HepG2 (cell line): Measurements from ENCODE around the gene TCFL5. TPM values are rescaled to one million over a fixed set of nuclear protein-coding genes. Genes with fewer than 3 reads are reported as not detected.

Experiments
- ATAC-seq: fragments of 200-7000 bp; cut with Tn5 transposase; 3 replicates; pipeline ENCODE4 v1.9.1; 2020; ENCODE audit warnings: mild to moderate bottlenecking, moderate library complexity
- BruUV-seq: library from RNA; stranded (reverse); fragments of 400-500 nt; replicated peaks from 2 replicates; lab custom pipeline; 2021; lab: Mats Ljungman, UMichigan
- CTCF ChIA-PET: fragments of 300-600 bp; formaldehyde crosslinking; extraction: SDS; loops from one replicate; lab custom pipeline; 2021; ENCODE audit warnings: low total read pairs, inconsistent platforms, low intra/inter-chr PET ratio; lab: Yijun Ruan, JAX
- POLR2A ChIA-PET: fragments of 350-600 bp; sonication (Branson Sonifier 250); formaldehyde crosslinking; loops from one replicate; lab custom pipeline; 2020; ENCODE audit warnings: antibody characterized with exemption, inconsistent platforms; lab: Yijun Ruan, JAX
- DNase-seq: peaks from one replicate; pipeline ENCODE4 v3.0.0-alpha.2; 2015; ENCODE audit warnings: low spot score
- FAIRE-seq: peaks from 3 replicates; lab custom pipeline; 2011; peaks lifted over from hg19 to GRCh38; lab: Jason Lieb, UNC
- H2AFZ ChIP-seq: one replicate; pipeline ENCODE4 v1.6.1; 2011; ENCODE audit warnings: low read length, inconsistent platforms
- H3K27ac ChIP-seq: fragments of 300-600 bp; 3 replicates; pipeline ENCODE4 v1.8.0; 2011; ENCODE audit warnings: mixed run types, mild to moderate bottlenecking, mixed read lengths, low read length, inconsistent platforms; ENCODE audit not compliant: insufficient read depth; ENCODE audit errors: extremely low read length
- H3K27me3 ChIP-seq, 2 experiments: fragments of 200-600 bp in 1 of 2; 2 replicates in 1 of 2; 3 replicates in 1 of 2; pipeline versions ENCODE4 v1.6.0 to v1.8.0; 2011; ENCODE audit warnings: low read length in 2 of 2, mild to moderate bottlenecking in 2 of 2, moderate library complexity in 2 of 2, inconsistent platforms in 1 of 2; ENCODE audit not compliant: insufficient read depth in 2 of 2, control insufficient read depth in 1 of 2
- H3K36me3 ChIP-seq, 2 experiments: fragments of 200-600 bp in 1 of 2; replicated peaks in 1 of 2; 2 replicates in 1 of 2; 3 replicates in 1 of 2; pipeline versions ENCODE4 v1.5.1 to v1.8.0; 2011; ENCODE audit warnings: low read length in 2 of 2, inconsistent platforms in 1 of 2; ENCODE audit not compliant: insufficient read depth in 2 of 2, control insufficient read depth in 1 of 2
- H3K4me1 ChIP-seq: 2 replicates; pipeline ENCODE4 v1.5.1; 2012; ENCODE audit warnings: low read length, inconsistent platforms; ENCODE audit not compliant: insufficient read depth
- H3K4me2 ChIP-seq: 2 replicates; pipeline ENCODE4 v1.6.0; 2011; ENCODE audit warnings: low read depth, low read length, inconsistent platforms
- H3K4me3 ChIP-seq, 3 experiments: fragments of 200-600 bp in 1 of 3; sonication (generic), shearing (Covaris generic) in 1 of 3; replicated peaks in 1 of 3; 2 replicates each; pipeline ENCODE4 v1.5.1; 2011 to 2016; ENCODE audit warnings: low read length in 3 of 3, inconsistent platforms in 2 of 3, low read depth in 2 of 3, mild to moderate bottlenecking in 2 of 3, control low read depth in 1 of 3, mixed read lengths in 1 of 3; ENCODE audit not compliant: insufficient read depth in 1 of 3
- H3K79me2 ChIP-seq: one replicate; pipeline ENCODE4 v1.6.1; 2011; ENCODE audit warnings: low read length, inconsistent platforms; ENCODE audit not compliant: insufficient read depth
- H3K9ac ChIP-seq: 2 replicates; pipeline ENCODE4 v1.6.0; 2011; ENCODE audit warnings: mild to moderate bottlenecking, low read depth, low read length, inconsistent platforms; ENCODE audit not compliant: insufficient read depth
- H3K9me3 ChIP-seq: 2 replicates; pipeline ENCODE4 v1.5.1; 2012; ENCODE audit warnings: mild to moderate bottlenecking, low read length
- H4K20me1 ChIP-seq: 2 replicates; pipeline ENCODE4 v1.6.0; 2011; ENCODE audit warnings: inconsistent platforms, mild to moderate bottlenecking, low read length, moderate library complexity; ENCODE audit not compliant: insufficient read depth
- BORCS8-MEF2B ChIP-seq: sonication (generic); formaldehyde crosslinking; IDR thresholded peaks from 2 replicates; pipeline ENCODE4 v1.8.0; 2022; ENCODE audit warnings: mild to moderate bottlenecking, missing genetic modification reagents
- ETV6 ChIP-seq: sonication (generic); formaldehyde crosslinking; conservative IDR thresholded peaks from 2 replicates; pipeline ENCODE4 v1.4.0; 2020; ENCODE audit warnings: missing genetic modification reagents
- FOSL2 ChIP-seq: sonication (generic); formaldehyde crosslinking; IDR thresholded peaks from 2 replicates; pipeline ENCODE4 v1.4.0; 2020; ENCODE audit warnings: missing genetic modification reagents
- KAT8 ChIP-seq: IDR thresholded peaks from 2 replicates; pipeline ENCODE4 v1.6.1; 2016; ENCODE audit warnings: missing genetic modification reagents, missing compliant biosample characterization
- KLF15 ChIP-seq: sonication (generic); formaldehyde crosslinking; IDR thresholded peaks from 2 replicates; pipeline ENCODE4 v1.8.1; 2023; ENCODE audit warnings: borderline replicate concordance, mild to moderate bottlenecking, inconsistent platforms, missing genetic modification reagents, mixed read lengths
- KLF6 ChIP-seq: IDR thresholded peaks from 2 replicates; pipeline ENCODE4 v1.8.0; 2016; ENCODE audit warnings: missing biosample characterization, missing genetic modification reagents
- MTA3 ChIP-seq: sonication (generic); formaldehyde crosslinking; IDR thresholded peaks from 2 replicates; pipeline ENCODE4 v1.4.0; 2020; ENCODE audit warnings: missing genetic modification reagents
- NR2F2 ChIP-seq: IDR thresholded peaks from 2 replicates; pipeline ENCODE4 v1.6.1; 2012; ENCODE audit warnings: low read depth, inconsistent platforms, borderline replicate concordance
- SMARCC2 ChIP-seq: fragments of 450-650 bp; IDR thresholded peaks from 2 replicates; pipeline ENCODE4 v1.6.1; 2017; ENCODE audit warnings: antibody characterized with exemption, mild to moderate bottlenecking
- TAF1 ChIP-seq: sonication (generic); formaldehyde crosslinking; IDR thresholded peaks from 2 replicates; pipeline ENCODE4 v1.4.0; 2020; ENCODE audit warnings: missing genetic modification reagents
- TEAD3 ChIP-seq: optimal IDR thresholded peaks from 2 replicates; pipeline ENCODE3; 2016; ENCODE audit warnings: borderline replicate concordance
- ZC3H13 ChIP-seq: sonication (generic); formaldehyde crosslinking; IDR thresholded peaks from 2 replicates; pipeline ENCODE4 v1.8.1; 2023; ENCODE audit warnings: mild to moderate bottlenecking, missing genetic modification reagents, moderate library complexity
- ZFP82 ChIP-seq: sonication (generic); formaldehyde crosslinking; IDR thresholded peaks from 2 replicates; pipeline ENCODE4 v1.5.1; 2020; ENCODE audit warnings: mild to moderate bottlenecking, missing genetic modification reagents, borderline replicate concordance
- ZFP91 ChIP-seq: sonication (generic); formaldehyde crosslinking; IDR thresholded peaks from 2 replicates; pipeline ENCODE4 v1.9.0; 2022; ENCODE audit warnings: missing genetic modification reagents, mild to moderate bottlenecking, borderline replicate concordance
- ZFX ChIP-seq: sonication (generic); formaldehyde crosslinking; IDR thresholded peaks from 2 replicates; pipeline ENCODE4 v1.4.0; 2020; ENCODE audit warnings: mild to moderate bottlenecking, low read depth, missing genetic modification reagents, moderate library complexity
- ZNF687 ChIP-seq: sonication (generic); formaldehyde crosslinking; IDR thresholded peaks from 2 replicates; pipeline ENCODE4 v1.5.1; 2020; ENCODE audit warnings: mild to moderate bottlenecking, missing genetic modification reagents, moderate library complexity
- ZNF891 ChIP-seq: sonication (generic); formaldehyde crosslinking; IDR thresholded peaks from 2 replicates; pipeline ENCODE4 v1.5.0; 2020; ENCODE audit warnings: mild to moderate bottlenecking, missing genetic modification reagents
- WGBS: methylation state at CpG from one replicate; pipeline ENCODE4 v1.1.6; 2017; ENCODE audit warnings: low lambda C conversion rate; 5-methylcytosine and 5-hydroxymethylcytosine counted together
- in situ Hi-C: cut with HindIII; loops from 2 replicates; pipeline ENCODE4 v1.10.0; 2017; ENCODE audit warnings: low pct_unique_long_range_greater_than_20kb; ENCODE audit not compliant: extremely low pct_ligation_motif_present
- intact Hi-C: fragments of 100-400 bp; cut with micrococcal nuclease; formaldehyde crosslinking; loops from one replicate; pipeline ENCODE4 v1.10.0; 2022; ENCODE audit not compliant: unreplicated experiment
- polyA plus RNA-seq, 8 experiments: library from polyadenylated mRNA; depleted of rRNA in 3 of 8; stranded (reverse) in 7 of 8; unstranded in 1 of 8; fragments of >200 nt; fragmentation: Illumina TruSeq in 4 of 8; extraction: Trizol in 4 of 8; gene quantifications; 2 replicates each; pipeline versions ENCODE4 v1.2.1 to v1.2.3, GENCODE V29; 2011 to 2016; ENCODE audit warnings: low read depth in 4 of 8, missing spikeins in 1 of 8, mixed read lengths in 1 of 8; ENCODE audit not compliant: insufficient read depth in 1 of 8
- total RNA-seq, 5 experiments: library from RNA; depleted of rRNA; stranded (reverse); fragments of >200 nt; fragmentation: Illumina TruSeq; extraction: Trizol; gene quantifications; 2 replicates each; pipeline ENCODE4 v1.2.3, GENCODE V29; 2016; ENCODE audit warnings: low read depth in 1 of 5

TCFL5 gene
- total and polyA plus RNA-seq, 2 of the 13 experiments (the other 11 are each of a cell fraction or from before 2014, with no cell fraction given): 14.8 to 20.0 TPM

GRCh38 chr20:62816884-62817873 is 44.4 kb downstream of the TCFL5 start, which contains the start of gene COL9A3:
COL9A3 (plus strand) TSS chr20:62817050; CDS start chr20:62817065, 15 bp downstream.
- CTCF ChIA-PET: no interaction called here
- peaks cover 67% of the 10 kb centered on the region for H3K4me1 ChIP-seq
- TF ChIP-seq TAF1 (CRISPR knock-in tag) (no peak), KLF6 (CRISPR knock-in tag) (peak; percentile 27; the same call in 1 of the 2 replicates), KAT8 (CRISPR knock-in tag) (no peak), ZFP91 (CRISPR knock-in tag) (peak; percentile 11; the same call in 1 of the 2 replicates), ZNF687 (CRISPR knock-in tag) (0 out of 2 replicates have a peak, but pooled peaks have one; percentile 13), BORCS8-MEF2B (CRISPR knock-in tag) (0 out of 2 replicates have a peak, but pooled peaks have one; percentile 8), TEAD3 (no peak), ZFX (CRISPR knock-in tag) (peak; percentile 30), SMARCC2 (no peak), MTA3 (CRISPR knock-in tag) (no peak), NR2F2 (no peak), ETV6 (CRISPR knock-in tag) (0 out of 2 replicates have a peak, but pooled peaks have one; percentile 23), KLF15 (CRISPR knock-in tag) (0 out of 2 replicates have a peak, but pooled peaks have one; percentile 43), ZNF891 (CRISPR knock-in tag) (no peak; the same call in 1 of the 2 replicates), FOSL2 (CRISPR knock-in tag) (0 out of 2 replicates have a peak, but pooled peaks have one; percentile 5), ZFP82 (0 out of 2 replicates have a peak, but pooled peaks have one; percentile 37), ZC3H13 (no peak)

More at GRCh38 chr20:62816884-62817873, 44.4 kb downstream of the TCFL5 start, which contains the start of gene COL9A3:
- ATAC-seq (peak; percentile 11), DNase-seq (peak; percentile 63), FAIRE-seq (no peak)
- peaks cover 2 to 14% of the 10 kb centered on the region in 2 experiments; a peak in 2 of 5 replicates for H3K36me3 ChIP-seq
- H2AFZ ChIP-seq: no peak within 1 kb of the TSS
- intact Hi-C loops: no loop called here
- no TSS peak for BruUV-seq
- in situ Hi-C loops: no loop called here
- H3K79me2 ChIP-seq: peaks cover 6% of the 10 kb centered on the region
- H3K4me3 ChIP-seq: peak within 1 kb of the TSS; percentile 51 to 77 (median 68)
- no peaks in the 10 kb centered on the region for H3K27me3 ChIP-seq
- H3K27ac ChIP-seq: peak within 1 kb of the TSS; percentile 74
- peak within 1 kb of the TSS; percentile 89 for H3K4me2 ChIP-seq
- POLR2A ChIA-PET: interaction anchor here (1.5 to 6.8 kb wide), 6 partner anchors 12 to 448 kb away, joined by 3 to 64 read pairs (median 8); partner anchors contain the start of genes MRGBP and OGFR
- no peaks in the 10 kb centered on the region for H3K9me3 ChIP-seq
- H3K9ac ChIP-seq: peak within 1 kb of the TSS; percentile 72
- 63% methylated on average over 93 of the region's 108 CpGs for WGBS
- peaks cover 4% of the 10 kb centered on the region; the same call in 1 of the 2 replicates for H4K20me1 ChIP-seq
